Activated CD4-positive, alpha-beta T cell treated with anti-CD3 and anti-CD28 coated beads for 36 hours (primary cell): ENCODE data around the gene NFS1. TPM values are rescaled to one million over a fixed set of nuclear protein-coding genes. Genes with fewer than 3 reads are reported as not detected.
"Not testable (repeated sequence)": the region's sequence is repeated elsewhere in the genome, so short reads cannot be mapped to it uniquely, and the experiment has no call there.

ENCODE experiments used
- ATAC-seq: fragments of 200-7000 bp; cut with Tn5 transposase; one replicate; pipeline ENCODE4 v1.10.0; 2021; ENCODE audit warnings: mild to moderate bottlenecking, moderate library complexity
- CTCF ChIA-PET: fragments of 350-600 bp; sonication (Branson Sonifier 250); formaldehyde crosslinking; loops from one replicate; lab custom pipeline; 2021; ENCODE audit warnings: antibody characterized with exemption; lab: Charles Lee
- POLR2A ChIA-PET: fragments of 350-600 bp; sonication (Branson Sonifier 250); formaldehyde crosslinking; loops from one replicate; lab custom pipeline; 2021; ENCODE audit warnings: antibody characterized with exemption, inconsistent platforms; lab: Charles Lee
- DNase-seq: peaks from one replicate; pipeline ENCODE4 v3.0.0-alpha.2; 2020
- H3K27ac Mint-ChIP-seq: one replicate; pipeline ENCODE4 v1.8.0; 2021; ENCODE audit warnings: mixed read lengths
- H3K27me3 Mint-ChIP-seq: one replicate; pipeline ENCODE4 v1.8.0; 2021; ENCODE audit warnings: mixed read lengths
- H3K36me3 Mint-ChIP-seq: one replicate; pipeline ENCODE4 v1.8.0; 2021; ENCODE audit warnings: low read depth, mixed read lengths
- H3K4me1 Mint-ChIP-seq: one replicate; pipeline ENCODE4 v1.8.0; 2021; ENCODE audit warnings: mixed read lengths
- H3K4me3 Mint-ChIP-seq: one replicate; pipeline ENCODE4 v1.8.0; 2021; ENCODE audit warnings: mild to moderate bottlenecking, moderate library complexity, mixed read lengths
- H3K9me3 Mint-ChIP-seq: one replicate; pipeline ENCODE4 v1.8.0; 2021; ENCODE audit warnings: low read depth, mixed read lengths
- intact Hi-C, 2 experiments: fragments of 100-400 bp; cut with DNase I in 1 of 2; cut with micrococcal nuclease in 1 of 2; formaldehyde crosslinking; loops; one replicate each; pipeline versions ENCODE4 v1.14.2 to v1.15.1; 2022 to 2024; cut with DNase I, micrococcal nuclease
- total RNA-seq, 2 experiments: library from RNA; stranded (reverse); gene quantifications; one replicate each; pipeline ENCODE4 v1.2.3, GENCODE V29; 2021

Gene NFS1
- total RNA-seq, 2 experiments from 2014 or later, result 43.2 to 44.6 TPM

DNA sequence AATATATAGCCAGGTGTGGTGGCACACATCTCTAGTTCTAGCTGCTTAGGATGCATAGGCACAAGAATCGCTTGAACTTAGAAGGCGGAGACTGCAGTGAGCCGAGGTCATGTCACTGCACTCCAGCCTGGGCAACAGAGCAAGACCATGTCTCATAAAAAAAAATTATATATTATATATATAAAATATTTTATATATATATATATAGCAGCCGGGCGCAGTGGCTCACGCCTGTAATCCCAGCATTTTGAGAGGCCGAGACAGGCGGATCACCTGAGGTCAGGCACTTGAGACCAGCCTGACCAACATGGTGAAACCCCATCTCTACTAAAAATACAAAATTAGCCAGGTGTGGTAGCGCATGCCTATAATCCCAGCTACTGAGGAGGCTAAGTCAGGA is 13.8 kb downstream of the NFS1 start:
- H3K27ac Mint-ChIP-seq, intact Hi-C loops, H3K4me1 Mint-ChIP-seq, DNase-seq, H3K27me3 Mint-ChIP-seq, POLR2A ChIA-PET, ATAC-seq, H3K9me3 Mint-ChIP-seq, H3K4me3 Mint-ChIP-seq: not testable (repeated sequence)
- CTCF ChIA-PET, result interaction anchor here (0.6 to 0.7 kb wide), 3 partner anchors 79 to 212 kb away, joined by 3 to 4 read pairs (median 4); no protein-coding TSS in a partner anchor
- H3K36me3 Mint-ChIP-seq, result peaks cover 33% of the 10 kb centered on the region

DNA sequence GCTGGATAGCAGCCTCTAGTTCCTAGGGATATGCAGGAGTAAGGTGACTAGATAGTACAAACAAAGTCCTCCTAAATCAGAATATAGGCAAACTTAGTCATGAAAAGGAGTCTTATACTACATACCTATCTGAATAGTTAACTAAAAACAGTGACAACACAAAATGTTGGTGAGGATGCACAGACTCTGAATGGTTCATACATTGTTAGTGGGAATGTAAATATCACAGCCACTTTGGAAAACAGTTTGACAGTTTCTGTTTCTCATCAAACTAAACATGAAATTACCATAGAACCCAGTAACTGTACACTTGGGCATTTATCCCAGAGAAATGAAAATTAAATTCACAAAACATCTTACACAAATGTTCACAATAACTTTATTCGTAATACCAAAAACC is 17.2 kb downstream of the NFS1 start:
- ATAC-seq, result no peak
- Mint-ChIP-seq H3K36me3 (peaks cover 13% of the 10 kb centered on the region), H3K4me1 (no peaks in the 10 kb centered on the region), H3K4me3 (no peak overlapping the region), H3K9me3 (no peaks in the 10 kb centered on the region), H3K27me3 (no peaks in the 10 kb centered on the region), H3K27ac (no peak overlapping the region)
- no peak for DNase-seq
- ChIA-PET CTCF (no interaction called here), POLR2A (no interaction called here)
- intact Hi-C loops, result no loop called here

DNA sequence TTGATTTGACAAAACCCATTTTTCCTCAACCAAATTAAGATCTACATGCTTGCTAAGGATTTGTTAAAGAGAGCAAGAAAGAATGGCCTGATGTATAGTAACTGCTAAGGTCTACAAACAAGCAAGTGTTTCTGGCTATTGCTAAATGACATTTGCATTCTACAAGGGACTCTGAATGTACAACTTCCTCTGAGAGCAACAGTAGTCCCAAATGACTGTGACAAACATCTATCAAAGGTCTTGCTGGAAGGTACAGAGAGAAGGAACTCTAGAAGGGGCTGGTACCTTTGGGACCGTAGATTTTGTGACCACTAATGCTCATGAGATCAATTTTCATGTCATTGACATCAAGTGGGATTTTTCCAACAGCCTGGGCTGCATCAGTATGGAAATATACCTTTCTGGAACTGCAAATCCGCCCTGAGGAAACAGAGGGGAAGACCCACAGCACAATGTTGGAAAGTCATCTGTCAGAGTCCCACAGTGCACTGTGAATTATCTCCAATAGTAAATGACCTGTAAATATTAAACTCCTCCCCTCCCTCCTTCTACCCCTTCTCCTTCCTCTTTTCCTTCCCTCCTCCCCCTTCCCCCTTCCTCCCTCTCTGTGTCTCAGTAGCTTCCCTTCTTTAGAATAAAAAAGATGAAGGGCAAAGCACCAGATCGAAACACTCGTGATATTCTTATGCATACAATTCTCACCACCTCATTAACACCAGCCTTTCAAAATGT is 18.5 kb downstream of the NFS1 start:
- DNase-seq, result no peak
- H3K36me3 Mint-ChIP-seq, result peaks cover 12% of the 10 kb centered on the region
- H3K27ac Mint-ChIP-seq, result no peak overlapping the region
- H3K4me3 Mint-ChIP-seq, result no peak overlapping the region
- ATAC-seq, result no peak
- ChIA-PET POLR2A (no interaction called here), CTCF (interaction anchor here (0.7 kb wide), 1 partner anchor 232 kb away, joined by 7 read pairs; no protein-coding TSS in a partner anchor)
- no peaks in the 10 kb centered on the region for H3K4me1 Mint-ChIP-seq
- H3K27me3 Mint-ChIP-seq, result no peaks in the 10 kb centered on the region
- H3K9me3 Mint-ChIP-seq, result no peaks in the 10 kb centered on the region
- intact Hi-C loops, result no loop called here

DNA sequence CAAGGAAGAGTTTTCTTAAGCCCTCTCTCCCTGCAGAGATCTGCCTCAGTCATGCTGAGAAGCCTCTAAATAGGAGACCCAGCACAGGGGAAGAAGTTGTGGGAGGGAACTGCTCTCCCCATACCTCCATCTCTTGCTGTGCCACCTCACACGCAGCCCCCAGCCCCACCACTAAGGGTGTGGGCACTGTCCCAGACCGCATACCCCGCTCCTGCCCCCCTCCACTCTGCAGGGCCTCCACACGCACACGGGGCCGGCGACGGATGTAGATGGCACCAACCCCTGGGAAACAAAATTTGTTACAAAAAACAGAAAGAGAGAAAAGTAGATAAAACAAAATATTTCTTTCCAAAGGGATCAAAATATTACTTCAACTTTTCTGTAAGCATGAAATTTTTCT is 24.2 kb downstream of the NFS1 start:
- no peaks in the 10 kb centered on the region for H3K4me1 Mint-ChIP-seq
- H3K9me3 Mint-ChIP-seq, result no peaks in the 10 kb centered on the region
- H3K27ac Mint-ChIP-seq, result no peak overlapping the region
- H3K4me3 Mint-ChIP-seq, result no peak overlapping the region
- DNase-seq (no peak), ATAC-seq (no peak)
- CTCF ChIA-PET, result interaction anchor here (0.6 to 0.9 kb wide), 2 partner anchors 21 to 55 kb away, joined by 3 read pairs; no protein-coding TSS in a partner anchor
- intact Hi-C loops, result no loop called here
- POLR2A ChIA-PET, result interaction anchor here (0.6 kb wide), 1 partner anchor 13 kb away, joined by 3 read pairs; no protein-coding TSS in a partner anchor
- H3K27me3 Mint-ChIP-seq, result no peaks in the 10 kb centered on the region
- H3K36me3 Mint-ChIP-seq, result peaks cover 32% of the 10 kb centered on the region

DNA sequence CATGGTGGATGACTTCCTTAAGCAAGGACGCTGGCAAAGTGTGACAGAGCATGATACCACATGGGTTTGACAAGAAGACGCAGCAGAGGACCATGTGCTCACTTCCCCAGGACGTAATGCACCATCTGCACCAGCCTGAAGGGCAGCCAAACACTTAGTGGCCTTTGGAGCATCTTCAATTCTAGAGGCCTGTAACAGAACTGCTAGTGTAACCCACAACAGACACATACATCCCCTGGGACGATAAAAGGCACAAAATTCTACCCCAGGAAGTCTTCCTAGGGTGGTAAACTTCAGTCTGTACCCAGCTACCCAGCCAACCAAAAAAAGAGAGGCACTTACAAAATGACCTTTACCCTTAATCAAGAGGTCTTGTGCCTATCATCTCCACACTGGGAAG is 25.3 kb downstream of the NFS1 start:
- ChIA-PET POLR2A (no interaction called here), CTCF (no interaction called here)
- intact Hi-C loops, result no loop called here
- H3K4me3 Mint-ChIP-seq, result no peak overlapping the region
- peaks cover 35% of the 10 kb centered on the region for H3K36me3 Mint-ChIP-seq
- no peaks in the 10 kb centered on the region for H3K27me3 Mint-ChIP-seq
- H3K27ac Mint-ChIP-seq, result no peak overlapping the region
- H3K4me1 Mint-ChIP-seq, result no peaks in the 10 kb centered on the region
- DNase-seq, result no peak
- ATAC-seq, result no peak
- no peaks in the 10 kb centered on the region for H3K9me3 Mint-ChIP-seq

DNA sequence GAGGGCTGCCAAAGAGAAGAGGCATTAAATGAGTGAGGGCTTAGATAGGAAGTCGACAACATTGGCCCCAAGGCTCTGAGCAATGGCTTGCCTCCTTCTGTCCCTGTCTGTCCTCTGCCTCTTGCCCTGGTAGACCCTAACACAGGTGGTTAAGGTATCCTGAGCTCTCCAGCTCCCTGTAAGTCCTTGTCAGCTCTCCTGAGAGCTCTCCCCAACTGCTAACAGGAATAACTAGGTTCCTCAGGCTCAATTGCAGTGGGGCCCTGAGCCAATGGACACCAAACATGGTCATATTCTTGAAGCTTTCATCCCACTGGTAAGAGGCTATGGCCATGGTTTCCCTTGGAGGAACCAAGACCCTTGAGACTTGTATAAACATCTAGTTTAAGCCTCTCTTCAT is 29.5 kb downstream of the NFS1 start:
- intact Hi-C loops, result no loop called here
- H3K36me3 Mint-ChIP-seq, result peaks cover 37% of the 10 kb centered on the region
- CTCF ChIA-PET, result interaction anchor here (1.1 kb wide), 1 partner anchor 50 kb away, joined by 3 read pairs; no protein-coding TSS in a partner anchor
- no peak for ATAC-seq
- no peak overlapping the region for H3K27ac Mint-ChIP-seq
- POLR2A ChIA-PET, result no interaction called here
- no peak overlapping the region for H3K4me3 Mint-ChIP-seq
- DNase-seq, result no peak
- H3K9me3 Mint-ChIP-seq, result no peaks in the 10 kb centered on the region
- no peaks in the 10 kb centered on the region for H3K27me3 Mint-ChIP-seq
- H3K4me1 Mint-ChIP-seq, result peaks cover 3% of the 10 kb centered on the region

DNA sequence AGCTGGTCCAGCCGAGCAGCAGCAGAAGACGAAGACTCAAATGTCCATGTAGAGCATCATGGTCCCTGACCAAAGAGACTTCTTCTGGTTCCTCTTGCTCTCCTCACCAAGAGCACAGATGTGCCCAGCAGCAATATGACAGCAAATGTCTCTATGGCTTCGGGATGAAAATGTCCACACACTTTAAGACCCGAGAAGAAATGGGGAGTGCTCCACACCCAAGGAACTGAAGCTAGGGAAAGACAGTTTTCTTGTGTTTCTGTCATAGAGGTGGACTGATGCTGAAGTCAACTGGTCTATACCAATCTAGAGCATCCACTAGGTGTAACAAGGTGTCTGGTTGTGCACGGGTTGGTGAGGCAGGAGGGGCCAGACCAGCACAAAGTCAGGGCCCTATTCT is 29.9 kb downstream of the NFS1 start:
- CTCF ChIA-PET, result interaction anchor here (1.0 to 1.1 kb wide), 2 partner anchors 50 to 68 kb away, joined by 3 read pairs; no protein-coding TSS in a partner anchor
- intact Hi-C loops, result no loop called here
- Mint-ChIP-seq H3K4me3 (no peak overlapping the region), H3K27ac (no peak overlapping the region), H3K4me1 (peaks cover 3% of the 10 kb centered on the region), H3K27me3 (no peaks in the 10 kb centered on the region), H3K9me3 (no peaks in the 10 kb centered on the region), H3K36me3 (peaks cover 35% of the 10 kb centered on the region)
- no peak for ATAC-seq
- POLR2A ChIA-PET, result no interaction called here
- DNase-seq, result no peak

DNA sequence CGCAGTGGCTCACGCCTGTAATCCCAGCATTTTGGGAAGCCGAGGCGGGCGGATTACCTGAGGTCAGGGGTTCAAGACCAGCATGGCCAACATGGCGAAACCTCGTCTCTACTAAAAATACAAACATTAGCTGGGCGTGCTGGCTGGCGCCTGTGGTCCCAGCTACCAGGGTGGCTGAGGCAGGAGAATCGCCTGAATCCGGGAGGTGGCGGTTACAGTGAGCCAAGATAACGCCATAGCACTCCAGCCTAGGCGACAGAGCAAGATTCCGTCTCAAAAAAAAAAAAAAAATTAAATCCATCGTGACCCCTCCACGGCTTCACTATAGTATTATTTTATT is 33.2 kb downstream of the NFS1 start:
- Mint-ChIP-seq H3K36me3 (peaks cover 40% of the 10 kb centered on the region), H3K4me1 (peaks cover 24% of the 10 kb centered on the region), H3K27me3 (no peaks in the 10 kb centered on the region), H3K27ac (peak overlapping the region; percentile 35), H3K9me3 (no peaks in the 10 kb centered on the region), H3K4me3 (no peak overlapping the region)
- CTCF ChIA-PET, result interaction anchor here (0.7 to 8.6 kb wide), 3 partner anchors 11 to 47 kb away, joined by 3 to 92 read pairs (median 4); partner anchors contain the start of gene SPAG4
- POLR2A ChIA-PET, result interaction anchor here (0.7 kb wide), 2 partner anchors 92 to 795 kb away, joined by 3 read pairs; no protein-coding TSS in a partner anchor
- ATAC-seq (no peak), DNase-seq (no peak)
- intact Hi-C loops, result loop anchor here in 1 of 2 experiments (2.0 kb wide), 2 partner anchors 33 to 289 kb away; partner anchors contain the start of genes NFS1, ROMO1 and SCAND1

DNA sequence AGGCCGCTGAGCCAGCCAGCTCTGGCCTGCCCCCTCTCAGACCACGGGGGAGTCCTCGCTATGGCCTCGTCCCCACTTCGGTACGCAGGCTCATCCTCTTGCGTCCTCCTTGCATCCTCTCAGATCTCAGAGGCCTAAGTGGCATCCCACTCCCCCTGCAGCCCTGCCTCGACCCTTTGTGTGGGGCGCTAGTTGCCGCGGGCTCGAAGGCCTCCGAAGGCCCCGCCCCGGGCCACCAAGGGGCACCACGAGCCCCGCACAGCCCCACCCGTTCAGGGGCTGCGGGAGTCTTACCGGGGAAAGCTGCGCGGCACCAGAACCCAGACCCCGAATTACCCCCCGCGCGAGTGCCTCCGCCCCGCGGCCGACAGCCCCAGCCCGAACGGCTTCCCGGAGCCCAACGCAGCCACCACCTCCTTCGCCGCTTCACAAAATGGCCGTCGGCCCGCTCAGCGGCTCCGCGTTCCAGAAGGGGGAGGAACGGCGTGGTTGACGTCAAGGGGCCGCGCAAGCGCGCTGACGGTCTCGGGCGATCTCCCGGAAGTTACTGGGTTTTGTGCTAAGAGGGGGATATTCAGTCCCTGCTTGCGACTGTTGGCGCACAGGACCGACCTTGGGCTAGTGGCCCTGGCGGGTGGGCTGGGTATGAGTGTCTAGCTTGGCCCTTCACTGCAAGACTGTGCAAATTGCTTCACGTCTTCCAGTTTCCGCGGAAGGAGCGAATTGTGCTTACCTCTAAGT is 34.5 kb downstream of the NFS1 start, which contains the start of the genes CPNE1 and RBM12:
Gene CPNE1 (minus strand): TSS at position 435 of the 741 bp plus-strand sequence. CDS start 31,977 bp downstream, outside the sequence.
Gene RBM12 (minus strand): TSS at position 435 of the 741 bp plus-strand sequence. CDS start 9,578 bp downstream, outside the sequence.
- Mint-ChIP-seq H3K27me3 (no peaks in the 10 kb centered on the region), H3K4me3 (peak within 1 kb of the TSS; percentile 80), H3K9me3 (peaks cover 2% of the 10 kb centered on the region), H3K4me1 (peaks cover 36% of the 10 kb centered on the region), H3K36me3 (peaks cover 42% of the 10 kb centered on the region), H3K27ac (peak within 1 kb of the TSS; percentile 100)
- ATAC-seq (peak; percentile 68), DNase-seq (peak; percentile 96)
- POLR2A ChIA-PET, result interaction anchor here (0.6 to 4.5 kb wide), 11 partner anchors 35 to 210 kb away, joined by 3 to 55 read pairs (median 6); partner anchors contain the start of genes ERGIC3, NFS1, RBM39 and ROMO1
- intact Hi-C loops, result loop anchor here (1.0 to 5.0 kb wide), 13 partner anchors 34 to 357 kb away; partner anchors contain the start of genes ERGIC3 (in 2 of the 2), NFS1 (in 2 of the 2), ROMO1 (in 2 of the 2) and SCAND1 (in 2 of the 2)
- CTCF ChIA-PET, result interaction anchor here (0.5 to 8.6 kb wide), 4 partner anchors 14 to 290 kb away, joined by 3 to 92 read pairs (median 6); partner anchors contain the start of genes SCAND1 and SPAG4

DNA sequence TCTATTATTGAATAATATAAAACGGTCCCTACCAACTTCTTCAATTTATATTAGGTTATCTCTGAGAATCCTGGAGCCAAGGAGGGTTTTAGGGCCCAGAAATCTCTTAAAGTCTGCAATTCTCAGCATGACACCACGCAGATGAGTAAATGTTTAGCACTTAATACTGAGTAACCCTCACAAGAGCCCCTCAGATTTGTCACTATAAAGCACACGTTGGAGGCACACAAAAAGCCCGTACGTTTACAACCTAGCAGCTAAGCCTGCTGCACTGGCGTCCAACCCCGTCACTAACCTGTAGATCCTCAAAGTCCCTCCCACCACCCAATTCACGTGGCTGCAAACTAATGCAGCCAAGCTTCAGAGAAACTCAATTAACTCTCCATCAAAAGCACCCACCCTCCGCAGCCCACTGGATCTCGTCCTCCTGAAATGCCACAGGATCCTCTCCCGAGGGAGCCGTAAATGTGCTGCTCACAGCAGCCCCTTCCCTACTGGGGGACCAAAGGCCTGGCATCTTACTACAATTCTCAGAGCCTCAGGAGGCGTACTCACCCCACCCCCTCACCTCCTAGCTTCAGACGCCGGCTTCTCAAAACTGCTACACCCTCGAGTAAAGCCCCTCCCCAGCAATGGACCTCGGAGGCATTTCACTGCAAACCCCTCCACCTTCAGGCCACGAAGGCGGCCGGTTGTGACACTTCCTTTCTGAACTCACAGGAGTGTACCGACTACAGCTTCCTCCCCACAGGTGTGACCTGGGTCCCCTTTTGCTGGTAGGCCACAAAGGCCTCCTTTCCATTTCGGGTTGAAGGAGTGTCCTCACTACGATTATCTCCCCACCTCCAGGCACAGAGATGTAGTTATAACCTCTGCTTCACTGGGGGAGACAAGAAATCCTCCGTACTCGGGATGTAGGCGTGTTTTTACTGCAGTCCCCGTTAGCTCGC is 35.4 kb downstream of the NFS1 start:
- peaks cover 3% of the 10 kb centered on the region for H3K9me3 Mint-ChIP-seq
- H3K4me3 Mint-ChIP-seq, result peak overlapping the region; percentile 80
- peaks cover 46% of the 10 kb centered on the region for H3K36me3 Mint-ChIP-seq
- POLR2A ChIA-PET, result interaction anchor here (0.5 to 4.5 kb wide), 16 partner anchors 18 to 290 kb away, joined by 3 to 55 read pairs (median 5); partner anchors contain the start of genes ERGIC3, NFS1, RBM39 and ROMO1
- CTCF ChIA-PET, result interaction anchor here (0.5 to 8.6 kb wide), 8 partner anchors 10 to 302 kb away, joined by 3 to 92 read pairs (median 3); partner anchors contain the start of genes SCAND1 and SPAG4
- no peaks in the 10 kb centered on the region for H3K27me3 Mint-ChIP-seq
- peak overlapping the region; percentile 100 for H3K27ac Mint-ChIP-seq
- intact Hi-C loops, result loop anchor here (1.0 to 5.0 kb wide), 13 partner anchors 35 to 356 kb away; partner anchors contain the start of genes ERGIC3 (in 2 of the 2), NFS1 (in 2 of the 2), ROMO1 (in 2 of the 2) and SCAND1 (in 2 of the 2)
- H3K4me1 Mint-ChIP-seq, result peaks cover 44% of the 10 kb centered on the region
- DNase-seq (peak; percentile 80), ATAC-seq (peak; percentile 31)
